GM23338 (cell line): Measurements from ENCODE around the gene PTMA. TPM values are rescaled to one million over a fixed set of nuclear protein-coding genes. Genes with fewer than 3 reads are reported as not detected.
A peak's percentile ranks its signal among the peaks of the same experiment; 100 is the strongest.

Experiments
- ATAC-seq: fragments of 200-7000 bp; cut with Tn5 transposase; 3 replicates; pipeline ENCODE4 v1.9.1; 2020
- DNase-seq: peaks from one replicate; pipeline ENCODE4 v3.0.0-alpha.2; 2015; ENCODE audit warnings: low spot score
- H2AFZ ChIP-seq: fragments of 200-600 bp; sonication (generic); 2 replicates; pipeline ENCODE4 v1.8.0; 2016; ENCODE audit warnings: antibody characterized with exemption, mild to moderate bottlenecking, moderate library complexity
- H3F3A ChIP-seq: fragments of 200-600 bp; sonication (generic); replicated peaks from 2 replicates; pipeline ENCODE4 v1.8.0; 2017; ENCODE audit warnings: antibody characterized with exemption, mixed run types, low read depth
- H3K27ac ChIP-seq: fragments of 200-600 bp; sonication (generic); 2 replicates; pipeline ENCODE4 v1.6.1; 2016; ENCODE audit warnings: low read depth
- H3K27me3 ChIP-seq: fragments of 200-600 bp; sonication (generic); 2 replicates; pipeline ENCODE4 v1.8.0; 2016; ENCODE audit warnings: mild to moderate bottlenecking, mixed run types, moderate library complexity; ENCODE audit not compliant: insufficient read depth
- H3K36me3 ChIP-seq: fragments of 200-600 bp; sonication (generic); 2 replicates; pipeline ENCODE4 v1.8.0; 2016; ENCODE audit warnings: mild to moderate bottlenecking; ENCODE audit not compliant: insufficient read depth
- H3K4me1 ChIP-seq: fragments of 200-600 bp; sonication (generic); 2 replicates; pipeline ENCODE4 v1.8.0; 2016; ENCODE audit warnings: mild to moderate bottlenecking, moderate library complexity; ENCODE audit not compliant: insufficient read depth
- H3K4me2 ChIP-seq: fragments of 200-600 bp; sonication (generic); 2 replicates; pipeline ENCODE4 v1.7.1; 2017; ENCODE audit warnings: mixed run types
- H3K4me3 ChIP-seq: fragments of 200-600 bp; sonication (generic); 2 replicates; pipeline ENCODE4 v1.6.1; 2016; ENCODE audit warnings: mixed run types
- H3K79me2 ChIP-seq: fragments of 200-600 bp; sonication (generic); replicated peaks from 2 replicates; pipeline ENCODE4 v1.8.0; 2017; ENCODE audit warnings: mild to moderate bottlenecking; ENCODE audit not compliant: insufficient read depth
- H3K9me2 ChIP-seq: fragments of 200-600 bp; sonication (generic); 2 replicates; pipeline ENCODE4 v1.8.0; 2017; ENCODE audit not compliant: insufficient read depth
- H4K20me1 ChIP-seq: fragments of 200-600 bp; sonication (generic); replicated peaks from 2 replicates; pipeline ENCODE4 v1.8.0; 2017; ENCODE audit warnings: mild to moderate bottlenecking; ENCODE audit not compliant: insufficient read depth
- H3K27ac Mint-ChIP-seq: 2 replicates; pipeline ENCODE4 v1.8.0; 2020; ENCODE audit warnings: inconsistent platforms, mild to moderate bottlenecking, moderate library complexity, mixed read lengths
- H3K27me3 Mint-ChIP-seq: 3 replicates; pipeline ENCODE4 v1.8.0; 2022; ENCODE audit warnings: low read depth, mild to moderate bottlenecking, moderate library complexity, mixed read lengths, inconsistent platforms; ENCODE audit not compliant: insufficient read depth, poor library complexity
- H3K36me3 Mint-ChIP-seq: 3 replicates; pipeline ENCODE4 v1.8.0; 2021; ENCODE audit warnings: low read depth, mild to moderate bottlenecking, inconsistent platforms, moderate library complexity, mixed read lengths
- H3K4me1 Mint-ChIP-seq: 3 replicates; pipeline ENCODE4 v1.8.0; 2020; ENCODE audit warnings: mild to moderate bottlenecking, inconsistent platforms, mixed read lengths
- H3K4me3 Mint-ChIP-seq: 3 replicates; pipeline ENCODE4 v1.8.0; 2021; ENCODE audit warnings: moderate library complexity, mild to moderate bottlenecking, inconsistent platforms, mixed read lengths
- H3K9me3 Mint-ChIP-seq: 3 replicates; pipeline ENCODE4 v1.8.0; 2020; ENCODE audit warnings: moderate library complexity, mild to moderate bottlenecking, inconsistent platforms, mixed read lengths
- CREB1 ChIP-seq: fragments of 250-450 bp; sonication (Bioruptor Pico); IDR thresholded peaks from 2 replicates; pipeline ENCODE4 v1.5.0; 2020; ENCODE audit warnings: low read depth, mild to moderate bottlenecking, moderate library complexity
- ETS1 ChIP-seq: IDR thresholded peaks from 2 replicates; pipeline ENCODE4 v1.6.1; 2016; ENCODE audit warnings: antibody characterized with exemption
- EZH2 ChIP-seq: fragments of 200-600 bp; sonication (generic); IDR thresholded peaks from one replicate; pipeline ENCODE4 v1.8.0; 2017; ENCODE audit warnings: antibody characterized with exemption, mild to moderate bottlenecking, low read depth; ENCODE audit not compliant: unreplicated experiment
- EZH2phosphoT487 ChIP-seq: fragments of 200-600 bp; sonication (generic); IDR thresholded peaks from one replicate; pipeline ENCODE4 v1.8.1; 2018; ENCODE audit warnings: antibody characterized with exemption; ENCODE audit not compliant: unreplicated experiment
- JUNB ChIP-seq: IDR thresholded peaks from one replicate; pipeline ENCODE4 v1.6.1; 2016; ENCODE audit warnings: antibody characterized with exemption; ENCODE audit not compliant: unreplicated experiment
- NANOG ChIP-seq: IDR thresholded peaks from 2 replicates; pipeline ENCODE4 v1.6.1; 2016; ENCODE audit warnings: antibody characterized with exemption, borderline replicate concordance
- POLR2AphosphoS5 ChIP-seq: IDR thresholded peaks from 2 replicates; pipeline ENCODE4 v1.6.1; 2016; ENCODE audit warnings: antibody characterized with exemption, low read depth
- REST ChIP-seq: IDR thresholded peaks from one replicate; pipeline ENCODE4 v1.6.1; 2018; ENCODE audit warnings: antibody characterized with exemption; ENCODE audit not compliant: unreplicated experiment
- STAT1 ChIP-seq: IDR thresholded peaks from one replicate; pipeline ENCODE4 v1.6.1; 2016; ENCODE audit warnings: antibody characterized with exemption; ENCODE audit not compliant: unreplicated experiment
- ZNF114 ChIP-seq: fragments of 250-450 bp; sonication (Bioruptor Pico); IDR thresholded peaks from 2 replicates; pipeline ENCODE4 v1.5.0; 2020; ENCODE audit warnings: mild to moderate bottlenecking, moderate library complexity
- ZNF331 ChIP-seq: fragments of 250-450 bp; sonication (Bioruptor Pico); IDR thresholded peaks from 2 replicates; pipeline ENCODE4 v1.5.0; 2020; ENCODE audit warnings: low read depth, mild to moderate bottlenecking, moderate library complexity
- polyA plus RNA-seq: library from polyadenylated mRNA; unstranded; fragments of >200 nt; fragmentation: Nextera tagmentation; extraction: Ambion mirVana; gene quantifications from 2 replicates; pipeline ENCODE4 v1.2.1, GENCODE V29; 2016
- total RNA-seq: library from RNA; depleted of rRNA; stranded (reverse); fragments of >200 nt; shearing (Covaris generic); gene quantifications from 2 replicates; pipeline ENCODE4 v1.2.3, GENCODE V29; 2014
- TF ChIP-seq, protein P1 (sequence below), 2 experiments: fragments of 200-600 bp in 1 of 2; sonication (generic) in 1 of 2; conservative IDR thresholded peaks; 2 replicates each; pipeline versions ENCODE4 v1.5.1 to v1.6.1; 2016 to 2017; ENCODE audit warnings: antibody characterized with exemption in 2 of 2, low read depth in 2 of 2, mild to moderate bottlenecking in 2 of 2, moderate library complexity in 1 of 2
- TF ChIP-seq, protein P2 (sequence below): fragments of 250-450 bp; sonication (Bioruptor Pico); IDR thresholded peaks from 2 replicates; pipeline ENCODE4 v1.5.0; 2020; ENCODE audit warnings: mild to moderate bottlenecking, moderate library complexity

Gene PTMA
- total and polyA plus RNA-seq, 2 experiments from 2014 or later, result 1,861 to 8,990 TPM

DNA sequence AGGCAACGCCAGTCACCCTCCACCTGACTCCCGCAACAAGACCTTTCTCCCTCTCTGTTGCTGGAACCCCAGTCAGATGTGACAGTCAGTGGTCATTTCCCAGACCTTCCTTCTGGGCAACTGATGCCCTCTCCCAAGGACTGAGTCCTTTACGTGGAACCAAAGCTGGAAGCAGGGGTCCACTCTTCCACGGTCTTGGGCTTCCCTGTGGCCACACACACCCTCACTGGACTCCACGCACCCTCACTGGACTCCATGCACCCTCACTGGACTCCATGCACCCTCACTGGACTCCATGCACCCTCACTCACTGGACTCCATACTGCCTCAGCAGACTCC is 7.1 kb downstream of the PTMA start:
- ATAC-seq (no peak), DNase-seq (no peak)
- Histone ChIP-seq H3K79me2 (peaks cover 29% of the 10 kb centered on the region), H3K4me3 (no peak overlapping the region), H3K4me1 (peaks cover 31% of the 10 kb centered on the region), H4K20me1 (peaks cover 17% of the 10 kb centered on the region), H3K27ac (0 out of 2 replicates have a peak overlapping the region, but pooled peaks have one; percentile 78), H3K36me3 (peaks cover 24% of the 10 kb centered on the region), H3K4me2 (no peak overlapping the region), H3F3A (peaks cover 41% of the 10 kb centered on the region), H3K27me3 (no peaks in the 10 kb centered on the region), H2AFZ (no peak overlapping the region), H3K9me2 (no peaks in the 10 kb centered on the region)
- TF ChIP-seq STAT1 (no peak), JUNB (no peak), ETS1 (no peak), REST (no peak), EZH2 (no peak), NANOG (no peak), POLR2AphosphoS5 (no peak), ZNF331 (CRISPR knock-in tag) (no peak), CREB1 (CRISPR knock-in tag) (no peak), EZH2phosphoT487 (no peak), ZNF114 (no peak)
- TF ChIP-seq, protein P1, sequence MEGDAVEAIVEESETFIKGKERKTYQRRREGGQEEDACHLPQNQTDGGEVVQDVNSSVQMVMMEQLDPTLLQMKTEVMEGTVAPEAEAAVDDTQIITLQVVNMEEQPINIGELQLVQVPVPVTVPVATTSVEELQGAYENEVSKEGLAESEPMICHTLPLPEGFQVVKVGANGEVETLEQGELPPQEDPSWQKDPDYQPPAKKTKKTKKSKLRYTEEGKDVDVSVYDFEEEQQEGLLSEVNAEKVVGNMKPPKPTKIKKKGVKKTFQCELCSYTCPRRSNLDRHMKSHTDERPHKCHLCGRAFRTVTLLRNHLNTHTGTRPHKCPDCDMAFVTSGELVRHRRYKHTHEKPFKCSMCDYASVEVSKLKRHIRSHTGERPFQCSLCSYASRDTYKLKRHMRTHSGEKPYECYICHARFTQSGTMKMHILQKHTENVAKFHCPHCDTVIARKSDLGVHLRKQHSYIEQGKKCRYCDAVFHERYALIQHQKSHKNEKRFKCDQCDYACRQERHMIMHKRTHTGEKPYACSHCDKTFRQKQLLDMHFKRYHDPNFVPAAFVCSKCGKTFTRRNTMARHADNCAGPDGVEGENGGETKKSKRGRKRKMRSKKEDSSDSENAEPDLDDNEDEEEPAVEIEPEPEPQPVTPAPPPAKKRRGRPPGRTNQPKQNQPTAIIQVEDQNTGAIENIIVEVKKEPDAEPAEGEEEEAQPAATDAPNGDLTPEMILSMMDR (conservative IDR thresholded peaks at IDR 0.05; ENCODE audit: low read depth in 2 of 2), result no peak
- TF ChIP-seq, protein P2, sequence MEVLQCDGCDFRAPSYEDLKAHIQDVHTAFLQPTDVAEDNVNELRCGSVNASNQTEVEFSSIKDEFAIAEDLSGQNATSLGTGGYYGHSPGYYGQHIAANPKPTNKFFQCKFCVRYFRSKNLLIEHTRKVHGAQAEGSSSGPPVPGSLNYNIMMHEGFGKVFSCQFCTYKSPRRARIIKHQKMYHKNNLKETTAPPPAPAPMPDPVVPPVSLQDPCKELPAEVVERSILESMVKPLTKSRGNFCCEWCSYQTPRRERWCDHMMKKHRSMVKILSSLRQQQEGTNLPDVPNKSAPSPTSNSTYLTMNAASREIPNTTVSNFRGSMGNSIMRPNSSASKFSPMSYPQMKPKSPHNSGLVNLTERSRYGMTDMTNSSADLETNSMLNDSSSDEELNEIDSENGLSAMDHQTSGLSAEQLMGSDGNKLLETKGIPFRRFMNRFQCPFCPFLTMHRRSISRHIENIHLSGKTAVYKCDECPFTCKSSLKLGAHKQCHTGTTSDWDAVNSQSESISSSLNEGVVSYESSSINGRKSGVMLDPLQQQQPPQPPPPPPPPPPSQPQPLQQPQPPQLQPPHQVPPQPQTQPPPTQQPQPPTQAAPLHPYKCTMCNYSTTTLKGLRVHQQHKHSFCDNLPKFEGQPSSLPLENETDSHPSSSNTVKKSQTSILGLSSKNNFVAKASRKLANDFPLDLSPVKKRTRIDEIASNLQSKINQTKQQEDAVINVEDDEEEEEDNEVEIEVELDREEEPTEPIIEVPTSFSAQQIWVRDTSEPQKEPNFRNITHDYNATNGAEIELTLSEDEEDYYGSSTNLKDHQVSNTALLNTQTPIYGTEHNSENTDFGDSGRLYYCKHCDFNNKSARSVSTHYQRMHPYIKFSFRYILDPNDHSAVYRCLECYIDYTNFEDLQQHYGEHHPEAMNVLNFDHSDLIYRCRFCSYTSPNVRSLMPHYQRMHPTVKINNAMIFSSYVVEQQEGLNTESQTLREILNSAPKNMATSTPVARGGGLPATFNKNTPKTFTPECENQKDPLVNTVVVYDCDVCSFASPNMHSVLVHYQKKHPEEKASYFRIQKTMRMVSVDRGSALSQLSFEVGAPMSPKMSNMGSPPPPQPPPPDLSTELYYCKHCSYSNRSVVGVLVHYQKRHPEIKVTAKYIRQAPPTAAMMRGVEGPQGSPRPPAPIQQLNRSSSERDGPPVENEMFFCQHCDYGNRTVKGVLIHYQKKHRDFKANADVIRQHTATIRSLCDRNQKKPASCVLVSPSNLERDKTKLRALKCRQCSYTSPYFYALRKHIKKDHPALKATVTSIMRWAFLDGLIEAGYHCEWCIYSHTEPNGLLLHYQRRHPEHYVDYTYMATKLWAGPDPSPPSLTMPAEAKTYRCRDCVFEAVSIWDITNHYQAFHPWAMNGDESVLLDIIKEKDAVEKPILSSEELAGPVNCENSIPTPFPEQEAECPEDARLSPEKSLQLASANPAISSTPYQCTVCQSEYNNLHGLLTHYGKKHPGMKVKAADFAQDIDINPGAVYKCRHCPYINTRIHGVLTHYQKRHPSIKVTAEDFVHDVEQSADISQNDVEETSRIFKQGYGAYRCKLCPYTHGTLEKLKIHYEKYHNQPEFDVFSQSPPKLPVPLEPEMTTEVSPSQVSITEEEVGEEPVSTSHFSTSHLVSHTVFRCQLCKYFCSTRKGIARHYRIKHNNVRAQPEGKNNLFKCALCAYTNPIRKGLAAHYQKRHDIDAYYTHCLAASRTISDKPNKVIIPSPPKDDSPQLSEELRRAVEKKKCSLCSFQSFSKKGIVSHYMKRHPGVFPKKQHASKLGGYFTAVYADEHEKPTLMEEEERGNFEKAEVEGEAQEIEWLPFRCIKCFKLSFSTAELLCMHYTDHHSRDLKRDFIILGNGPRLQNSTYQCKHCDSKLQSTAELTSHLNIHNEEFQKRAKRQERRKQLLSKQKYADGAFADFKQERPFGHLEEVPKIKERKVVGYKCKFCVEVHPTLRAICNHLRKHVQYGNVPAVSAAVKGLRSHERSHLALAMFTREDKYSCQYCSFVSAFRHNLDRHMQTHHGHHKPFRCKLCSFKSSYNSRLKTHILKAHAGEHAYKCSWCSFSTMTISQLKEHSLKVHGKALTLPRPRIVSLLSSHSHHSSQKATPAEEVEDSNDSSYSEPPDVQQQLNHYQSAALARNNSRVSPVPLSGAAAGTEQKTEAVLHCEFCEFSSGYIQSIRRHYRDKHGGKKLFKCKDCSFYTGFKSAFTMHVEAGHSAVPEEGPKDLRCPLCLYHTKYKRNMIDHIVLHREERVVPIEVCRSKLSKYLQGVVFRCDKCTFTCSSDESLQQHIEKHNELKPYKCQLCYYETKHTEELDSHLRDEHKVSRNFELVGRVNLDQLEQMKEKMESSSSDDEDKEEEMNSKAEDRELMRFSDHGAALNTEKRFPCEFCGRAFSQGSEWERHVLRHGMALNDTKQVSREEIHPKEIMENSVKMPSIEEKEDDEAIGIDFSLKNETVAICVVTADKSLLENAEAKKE (CRISPR knock-in tag), result no peak
- H3K27me3 Mint-ChIP-seq, result peaks cover 50% of the 10 kb centered on the region
- H3K4me3 Mint-ChIP-seq, result peak overlapping the region; percentile 7; the same call in 1 of the 3 replicates
- H3K9me3 Mint-ChIP-seq, result peaks cover 18% of the 10 kb centered on the region
- peak overlapping the region; percentile 81 for H3K27ac Mint-ChIP-seq
- H3K4me1 Mint-ChIP-seq, result peaks cover 43% of the 10 kb centered on the region
- peaks cover 43% of the 10 kb centered on the region for H3K36me3 Mint-ChIP-seq
